Esophagus muscularis mucosa (tissue), 3 donors: Measurements from ENCODE around the gene ARAP3.

Experiments
- POLR2A ChIP-seq: fragments of 450-650 bp; IDR thresholded peaks from one replicate; pipeline ENCODE4 v1.6.1; 2017; ENCODE audit warnings: antibody characterized with exemption, moderate library complexity, mild to moderate bottlenecking, low read depth
- TF ChIP-seq, protein P1 (sequence below), 3 experiments: fragments of 200-600 bp in 2 of 3; fragments of 450-650 bp in 1 of 3; sonication (generic) in 2 of 3; IDR thresholded peaks; one replicate each; pipeline ENCODE4 v1.5.1; 2017 to 2019; ENCODE audit warnings: antibody characterized with exemption in 3 of 3, mild to moderate bottlenecking in 2 of 3, moderate library complexity in 1 of 3

DNA sequence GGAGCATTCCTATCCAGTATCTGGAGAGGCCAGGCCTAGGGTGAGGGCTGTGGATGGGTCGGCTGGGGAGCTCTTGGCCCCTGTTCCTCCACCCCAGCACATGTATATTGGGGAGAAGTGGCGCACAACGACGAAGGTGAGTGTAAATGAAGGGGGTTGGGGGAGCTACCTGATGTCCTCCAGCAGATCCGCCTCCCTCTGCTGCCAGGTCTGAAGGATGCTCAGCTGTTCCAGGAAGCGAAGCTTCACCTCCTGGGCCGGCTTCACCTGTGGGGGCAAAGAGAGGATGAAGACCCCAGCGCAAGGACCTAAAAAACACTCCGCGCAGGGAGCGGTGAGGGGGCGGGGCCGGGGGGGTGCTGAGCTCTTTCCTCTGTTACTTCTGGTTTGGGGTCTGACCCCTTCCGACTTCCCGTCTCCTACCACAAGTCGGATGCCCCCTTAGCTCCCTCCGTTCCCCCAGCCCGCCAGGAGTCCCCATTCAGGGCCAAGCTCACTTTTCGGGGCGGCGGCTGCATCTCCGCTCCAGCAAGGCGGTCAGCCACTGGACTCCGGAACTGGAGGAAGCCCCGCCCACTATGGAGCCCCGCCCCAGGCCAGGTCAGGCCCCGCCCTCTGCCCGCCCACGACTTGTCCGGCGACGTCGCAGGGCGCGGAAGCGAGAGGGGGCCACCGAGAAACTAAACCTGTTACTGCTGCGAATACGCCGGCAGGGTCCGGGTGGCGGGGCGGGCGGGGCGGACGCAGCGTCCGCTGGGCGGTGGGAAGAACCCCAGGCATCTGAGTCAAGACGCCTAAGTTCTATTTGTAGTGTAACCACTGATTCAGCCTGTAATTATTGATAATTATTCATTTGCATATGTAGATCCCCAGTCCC is 30.9 kb downstream of the ARAP3 start, which contains the start of gene FCHSD1:
- TF ChIP-seq, protein P1, sequence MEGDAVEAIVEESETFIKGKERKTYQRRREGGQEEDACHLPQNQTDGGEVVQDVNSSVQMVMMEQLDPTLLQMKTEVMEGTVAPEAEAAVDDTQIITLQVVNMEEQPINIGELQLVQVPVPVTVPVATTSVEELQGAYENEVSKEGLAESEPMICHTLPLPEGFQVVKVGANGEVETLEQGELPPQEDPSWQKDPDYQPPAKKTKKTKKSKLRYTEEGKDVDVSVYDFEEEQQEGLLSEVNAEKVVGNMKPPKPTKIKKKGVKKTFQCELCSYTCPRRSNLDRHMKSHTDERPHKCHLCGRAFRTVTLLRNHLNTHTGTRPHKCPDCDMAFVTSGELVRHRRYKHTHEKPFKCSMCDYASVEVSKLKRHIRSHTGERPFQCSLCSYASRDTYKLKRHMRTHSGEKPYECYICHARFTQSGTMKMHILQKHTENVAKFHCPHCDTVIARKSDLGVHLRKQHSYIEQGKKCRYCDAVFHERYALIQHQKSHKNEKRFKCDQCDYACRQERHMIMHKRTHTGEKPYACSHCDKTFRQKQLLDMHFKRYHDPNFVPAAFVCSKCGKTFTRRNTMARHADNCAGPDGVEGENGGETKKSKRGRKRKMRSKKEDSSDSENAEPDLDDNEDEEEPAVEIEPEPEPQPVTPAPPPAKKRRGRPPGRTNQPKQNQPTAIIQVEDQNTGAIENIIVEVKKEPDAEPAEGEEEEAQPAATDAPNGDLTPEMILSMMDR (IDR thresholded peaks at IDR 0.05), result peak in 2 of 3 experiments; percentile 11 to 30
- TF ChIP-seq POLR2A, result no peak
